H9 (cell line): ENCODE measurements around the gene WASF3. TPM values are rescaled to one million over a fixed set of nuclear protein-coding genes. Genes with fewer than 3 reads are reported as not detected.

Experiments used
- DNase-seq: peaks from one replicate; pipeline ENCODE4 v3.0.0-alpha.2; 2017
- H2AFZ ChIP-seq: one replicate; pipeline ENCODE4 v1.6.1; 2013; ENCODE audit warnings: mild to moderate bottlenecking, low read length, control low read depth, moderate library complexity
- H2AK5ac ChIP-seq: 2 replicates; pipeline ENCODE4 v1.6.1; 2013; ENCODE audit warnings: low read length, control low read depth, mixed read lengths; ENCODE audit not compliant: insufficient read length
- H2BK120ac ChIP-seq: one replicate; pipeline ENCODE4 v1.6.1; 2013; ENCODE audit warnings: low read depth, mild to moderate bottlenecking, low read length, control low read depth, inconsistent platforms; ENCODE audit not compliant: poor library complexity, severe bottlenecking
- H2BK12ac ChIP-seq: 2 replicates; pipeline ENCODE4 v1.6.1; 2013; ENCODE audit warnings: low read length, control low read depth, mixed read lengths, low read depth; ENCODE audit not compliant: insufficient read length
- H2BK15ac ChIP-seq: 2 replicates; pipeline ENCODE4 v1.6.1; 2013; ENCODE audit warnings: low read depth, low read length, control low read depth
- H2BK20ac ChIP-seq: one replicate; pipeline ENCODE4 v1.6.1; 2013; ENCODE audit warnings: low read depth, mild to moderate bottlenecking, low read length, control low read depth, inconsistent platforms; ENCODE audit not compliant: poor library complexity, severe bottlenecking
- H2BK5ac ChIP-seq: 2 replicates; pipeline ENCODE4 v1.6.1; 2013; ENCODE audit warnings: low read length, control low read depth, mixed read lengths; ENCODE audit not compliant: insufficient read length
- H3K14ac ChIP-seq: 2 replicates; pipeline ENCODE4 v1.6.1; 2013; ENCODE audit warnings: low read length, control low read depth; ENCODE audit not compliant: insufficient read depth
- H3K18ac ChIP-seq: 2 replicates; pipeline ENCODE4 v1.6.1; 2013; ENCODE audit warnings: low read depth, mild to moderate bottlenecking, mixed read lengths, low read length, control low read depth; ENCODE audit not compliant: insufficient read length
- H3K23ac ChIP-seq: 2 replicates; pipeline ENCODE4 v1.6.1; 2013; ENCODE audit warnings: low read length, control low read depth, mixed read lengths, low read depth; ENCODE audit not compliant: insufficient read length
- H3K23me2 ChIP-seq: 2 replicates; pipeline ENCODE4 v1.6.1; 2013; ENCODE audit warnings: low read depth, mild to moderate bottlenecking, mixed read lengths, low read length, control low read depth; ENCODE audit not compliant: insufficient read length, poor library complexity, severe bottlenecking
- H3K27ac ChIP-seq: 2 replicates; pipeline ENCODE4 v1.5.1; 2013; ENCODE audit warnings: low read length, control low read depth, mixed read lengths, low read depth; ENCODE audit not compliant: insufficient read length
- H3K27me3 ChIP-seq: 2 replicates; pipeline ENCODE4 v1.6.1; 2013; ENCODE audit warnings: low read length, control low read depth, inconsistent platforms; ENCODE audit not compliant: insufficient read depth
- H3K4ac ChIP-seq: 2 replicates; pipeline ENCODE4 v1.6.1; 2013; ENCODE audit warnings: low read depth, mild to moderate bottlenecking, control low read depth, inconsistent platforms, low read length, moderate library complexity
- H3K4me1 ChIP-seq: 2 replicates; pipeline ENCODE4 v1.6.1; 2013; ENCODE audit warnings: low read length, control low read depth, inconsistent platforms; ENCODE audit not compliant: insufficient read depth
- H3K4me2 ChIP-seq: 2 replicates; pipeline ENCODE4 v1.6.1; 2013; ENCODE audit warnings: low read length, control low read depth, mixed read lengths; ENCODE audit not compliant: insufficient read length, insufficient read depth
- H3K56ac ChIP-seq: 2 replicates; pipeline ENCODE4 v1.6.1; 2013; ENCODE audit warnings: low read depth, mild to moderate bottlenecking, mixed read lengths, low read length, control low read depth; ENCODE audit not compliant: insufficient read length
- H3K79me1 ChIP-seq: 2 replicates; pipeline ENCODE4 v1.6.1; 2013; ENCODE audit warnings: low read depth, mild to moderate bottlenecking, moderate library complexity, low read length, control low read depth, inconsistent platforms; ENCODE audit not compliant: insufficient read depth, poor library complexity, severe bottlenecking
- H3K79me2 ChIP-seq: 2 replicates; pipeline ENCODE4 v1.6.1; 2013; ENCODE audit warnings: low read length, control low read depth, inconsistent platforms; ENCODE audit not compliant: insufficient read depth
- H3K9ac ChIP-seq: 2 replicates; pipeline ENCODE4 v1.6.1; 2013; ENCODE audit warnings: low read length, control low read depth, mixed read lengths; ENCODE audit not compliant: insufficient read length; ENCODE audit errors: extremely low read depth
- H3K9me3 ChIP-seq: one replicate; pipeline ENCODE4 v1.6.1; 2013; ENCODE audit warnings: low read depth, low read length, inconsistent platforms; ENCODE audit not compliant: control insufficient read depth
- H3T11ph ChIP-seq: one replicate; pipeline ENCODE4 v1.6.1; 2013; ENCODE audit warnings: mild to moderate bottlenecking, low read length, control low read depth, inconsistent platforms
- H4K20me1 ChIP-seq: one replicate; pipeline ENCODE4 v1.6.1; 2013; ENCODE audit not compliant: control insufficient read depth, insufficient read length, insufficient read depth
- H4K5ac ChIP-seq: 2 replicates; pipeline ENCODE4 v1.6.1; 2013; ENCODE audit warnings: low read depth, mild to moderate bottlenecking, mixed read lengths, low read length, control low read depth; ENCODE audit not compliant: insufficient read length
- H4K8ac ChIP-seq: replicated peaks from 2 replicates; pipeline ENCODE4 v1.6.1; 2013; ENCODE audit warnings: low read length, control low read depth, mixed read lengths, low read depth; ENCODE audit not compliant: insufficient read length
- H4K91ac ChIP-seq: 2 replicates; pipeline ENCODE4 v1.6.1; 2013; ENCODE audit warnings: low read depth, mild to moderate bottlenecking, moderate library complexity, mixed read lengths, low read length, control low read depth; ENCODE audit not compliant: insufficient read length
- H3K27ac Mint-ChIP-seq, 3 experiments: 2 replicates in 2 of 3; 3 replicates in 1 of 3; pipeline ENCODE4 v1.8.0; 2020 to 2021; ENCODE audit warnings: mixed read lengths in 3 of 3, mild to moderate bottlenecking in 1 of 3, moderate library complexity in 1 of 3
- H3K27me3 Mint-ChIP-seq: 2 replicates; pipeline ENCODE4 v1.8.0; 2021; ENCODE audit warnings: low read depth, mild to moderate bottlenecking, moderate library complexity, mixed read lengths
- H3K36me3 Mint-ChIP-seq, 3 experiments: 2 replicates in 2 of 3; 3 replicates in 1 of 3; pipeline ENCODE4 v1.8.0; 2020 to 2021; ENCODE audit warnings: low read depth in 3 of 3, mixed read lengths in 3 of 3; ENCODE audit not compliant: insufficient read depth in 1 of 3
- H3K4me1 Mint-ChIP-seq, 2 experiments: 2 replicates each; pipeline ENCODE4 v1.8.0; 2020; ENCODE audit warnings: mixed read lengths in 2 of 2
- H3K4me3 Mint-ChIP-seq, 2 experiments: 2 replicates in 1 of 2; 3 replicates in 1 of 2; pipeline ENCODE4 v1.8.0; 2020 to 2021; ENCODE audit warnings: mild to moderate bottlenecking in 2 of 2, mixed read lengths in 2 of 2, moderate library complexity in 1 of 2
- H3K9me3 Mint-ChIP-seq, 2 experiments: 2 replicates in 1 of 2; 3 replicates in 1 of 2; pipeline ENCODE4 v1.8.0; 2020; ENCODE audit warnings: mild to moderate bottlenecking in 2 of 2, mixed read lengths in 2 of 2, moderate library complexity in 1 of 2
- CTCF ChIP-seq: fragments of 200-600 bp; sonication (generic); conservative IDR thresholded peaks from 3 replicates; pipeline ENCODE4 v1.8.0; 2021; ENCODE audit warnings: antibody characterized with exemption, mild to moderate bottlenecking
- WGBS: extraction: QIAGEN DNeasy Blood & Tissue Kit; methylation state at CpG from one replicate; pipeline ENCODE4 v1.1.7; 2013; ENCODE audit warnings: missing lambda C conversion rate, low lambda C conversion rate, mixed read lengths; ENCODE audit not compliant: insufficient read length; ENCODE audit errors: extremely low coverage; 5-methylcytosine and 5-hydroxymethylcytosine counted together
- total RNA-seq: library from RNA; stranded (reverse); gene quantifications from 2 replicates; pipeline ENCODE4 v1.2.1, GENCODE V29; 2021

The WASF3 gene
- total RNA-seq, 1 experiment from 2014 or later: 22.2 TPM

- no peak for DNase-seq
- Histone ChIP-seq H2BK20ac (no peak overlapping the region), H2BK12ac (no peak overlapping the region), H2AK5ac (no peak overlapping the region), H4K8ac (no peak overlapping the region), H3K4ac (no peak overlapping the region), H3K27ac (no peak overlapping the region), H3K23ac (no peak overlapping the region), H2BK15ac (no peak overlapping the region), H3K27me3 (no peaks in the 10 kb centered on the region), H3K23me2 (no peaks in the 10 kb centered on the region), H3K14ac (no peak overlapping the region), H3K56ac (no peak overlapping the region), H3T11ph (no peak overlapping the region), H3K18ac (no peak overlapping the region), H3K79me2 (0 out of 2 replicates have a peak, but pooled peaks cover 2% of the 10 kb centered on the region), H2BK120ac (no peak overlapping the region), H3K4me2 (no peak overlapping the region), H4K20me1 (no peaks in the 10 kb centered on the region), H4K91ac (no peak overlapping the region), H2BK5ac (no peak overlapping the region), H3K9ac (no peak overlapping the region), H3K9me3 (peaks cover 9% of the 10 kb centered on the region), H3K79me1 (no peaks in the 10 kb centered on the region), H2AFZ (no peak overlapping the region), H4K5ac (no peak overlapping the region), H3K4me1 (no peaks in the 10 kb centered on the region)
- Mint-ChIP-seq H3K4me1 (peaks cover 5 to 10% of the 10 kb centered on the region in 2 experiments), H3K36me3 (peaks cover 23 to 41% (median 24%) of the 10 kb centered on the region in 3 experiments), H3K9me3 (peaks cover 16 to 17% of the 10 kb centered on the region in 2 experiments; a peak in 4 of 5 replicates), H3K4me3 (no peak overlapping the region), H3K27me3 (no peaks in the 10 kb centered on the region), H3K27ac (no peak overlapping the region)
- no CpG with 5 or more reads among the region's 3 CpGs for WGBS
- no peak for TF ChIP-seq CTCF
These were observed 65.6 kb downstream of the WASF3 start for GRCh38 chr13:26623125-26623524.
